NCI-H526 treated with DMSO at 0.1 percent for 48 hours (cell line): Measurements from ENCODE around the gene MED7.

Experiments
- DNase-seq: peaks from one replicate; lab custom pipeline; 2025; lab: John Stamatoyannopoulos, UW

The MED7 gene

GRCh38 chr5:157162919-157163510, 20.4 kb upstream of the MED7 start:
- DNase-seq: no peak

- DNase-seq: no peak
Measured at GRCh38 chr5:157161996-157162395, 19.3 kb upstream of the MED7 start.

- no peak for DNase-seq
Measured at GRCh38 chr5:157160001-157160400, 17.3 kb upstream of the MED7 start.

- DNase-seq: no peak
Measured at GRCh38 chr5:157159209-157159751, 16.6 kb upstream of the MED7 start.

GRCh38 chr5:157157293-157157891, 14.7 kb upstream of the MED7 start:
- no peak for DNase-seq

- no peak for DNase-seq
Measured at GRCh38 chr5:157155297-157155696, 12.6 kb upstream of the MED7 start.

GRCh38 chr5:157150995-157151394, 8.3 kb upstream of the MED7 start:
- no peak for DNase-seq

GRCh38 chr5:157148734-157149615, 6.3 kb upstream of the MED7 start:
- DNase-seq: peak; percentile 32

GRCh38 chr5:157143127-157143971, 684 bp upstream of the MED7 start:
- peak; percentile 34 for DNase-seq

GRCh38 chr5:157137691-157138090, 5.0 kb downstream of the MED7 start:
- DNase-seq: no peak

- no peak for DNase-seq
Measured at GRCh38 chr5:157132281-157132612, 10.4 kb downstream of the MED7 start.

GRCh38 chr5:157130925-157131324, 11.7 kb downstream of the MED7 start:
- DNase-seq: no peak

- DNase-seq: no peak
Measured at GRCh38 chr5:157121709-157122108, 21.0 kb downstream of the MED7 start.

GRCh38 chr5:157120102-157120501, 22.6 kb downstream of the MED7 start:
- DNase-seq: no peak

- no peak for DNase-seq
Measured at GRCh38 chr5:157116483-157116954, 26.1 kb downstream of the MED7 start.

- DNase-seq: no peak
Measured at GRCh38 chr5:157115502-157115901, 27.2 kb downstream of the MED7 start.

- no peak for DNase-seq
Measured at GRCh38 chr5:157115012-157115411, 27.7 kb downstream of the MED7 start.

- DNase-seq: no peak
Measured at GRCh38 chr5:157113002-157113401, 29.7 kb downstream of the MED7 start.

GRCh38 chr5:157109744-157110143, 32.9 kb downstream of the MED7 start:
- DNase-seq: no peak

GRCh38 chr5:157108976-157109375, 33.7 kb downstream of the MED7 start, which contains the start of gene HAVCR2:
HAVCR2 (minus strand) TSS chr5:157109044; CDS start chr5:157108983, 61 bp downstream.
- DNase-seq: no peak

- DNase-seq: no peak
Measured at GRCh38 chr5:157107508-157107907, 35.2 kb downstream of the MED7 start.
